GM12892 (cell line): ENCODE measurements around the gene APOL4.

Experiments used
- POLR2A ChIP-seq: IDR thresholded peaks from 2 replicates; pipeline ENCODE4 v1.6.1; 2011; ENCODE audit warnings: low read depth, low read length, control low read depth
- POLR2AphosphoS5 ChIP-seq: IDR thresholded peaks from 2 replicates; pipeline ENCODE4 v1.6.1; 2011; ENCODE audit warnings: low read depth, low read length, control low read depth
- TAF1 ChIP-seq: IDR thresholded peaks from 2 replicates; pipeline ENCODE4 v1.6.1; 2011; ENCODE audit warnings: low read depth, mild to moderate bottlenecking, control low read depth, low read length, borderline replicate concordance

DNA sequence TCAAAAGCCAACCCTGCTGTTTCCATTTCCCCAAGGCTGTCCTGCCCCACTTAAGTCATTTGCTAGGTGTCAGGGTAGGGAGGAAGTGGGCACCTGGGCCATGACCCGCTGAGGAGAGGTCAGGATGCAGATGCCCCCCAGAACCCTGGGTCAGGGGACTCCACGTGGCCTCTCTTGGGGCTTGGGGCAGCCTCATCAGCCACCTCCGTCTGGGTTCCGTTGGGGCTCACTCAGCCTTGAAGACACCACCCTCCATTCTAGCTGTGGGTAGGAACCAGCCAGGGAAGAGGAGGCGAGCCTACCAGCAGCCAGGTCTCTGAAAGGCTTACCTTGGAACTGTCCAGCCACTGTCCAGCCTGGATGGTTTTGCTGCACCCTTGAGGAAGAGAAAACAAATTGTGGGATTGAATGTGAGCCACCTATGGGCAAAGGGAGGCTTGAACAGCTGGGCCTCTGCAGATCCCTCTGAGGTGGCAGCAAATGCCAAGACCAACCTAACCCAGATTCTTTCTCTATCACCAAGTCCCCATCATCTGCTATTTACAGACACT is 2.5 kb downstream of the APOL4 start:
- no peak for TF ChIP-seq POLR2AphosphoS5
- TF ChIP-seq POLR2A: no peak
- TF ChIP-seq TAF1: no peak
